Uterus (tissue), 4 donors: Measurements from ENCODE around the gene FGFBP1. TPM values are rescaled to one million over a fixed set of nuclear protein-coding genes. Genes with fewer than 3 reads are reported as not detected.
"Not testable (repeated sequence)": the region's sequence is repeated elsewhere in the genome, so short reads cannot be mapped to it uniquely, and the experiment has no call there.

Experiments used
- DNase-seq, 2 donors: peaks; one replicate each; pipeline ENCODE4 v3.0.0-alpha.2; 2019 to 2020
- H3K27ac ChIP-seq, 2 donors: fragments of 200-600 bp; sonication (generic); 1 replicate in 1 of 2; 2 replicates in 1 of 2; pipeline ENCODE4 v1.5.1; 2016 to 2018
- H3K27me3 ChIP-seq, 2 donors: fragments of 200-600 bp; sonication (generic); one replicate each; pipeline ENCODE4 v1.5.1; 2018 to 2019; ENCODE audit warnings: control low read depth in 1 of 2
- H3K36me3 ChIP-seq, 2 donors: fragments of 200-600 bp; sonication (generic); one replicate each; pipeline ENCODE4 v1.5.1; 2019; ENCODE audit warnings: control low read depth in 1 of 2
- H3K4me1 ChIP-seq, 2 donors: fragments of 200-600 bp; sonication (generic); one replicate each; pipeline ENCODE4 v1.5.1; 2018 to 2019; ENCODE audit warnings: control low read depth in 1 of 2
- H3K4me3 ChIP-seq, 2 donors: fragments of 200-600 bp; sonication (generic); 1 replicate in 1 of 2; 2 replicates in 1 of 2; pipeline ENCODE4 v1.5.1; 2018 to 2019; ENCODE audit warnings: mild to moderate bottlenecking in 1 of 2
- H3K9me3 ChIP-seq, 2 donors: fragments of 200-600 bp; sonication (generic); one replicate each; pipeline ENCODE4 v1.5.1; 2019; ENCODE audit warnings: control low read depth in 1 of 2
- POLR2A ChIP-seq, 2 donors: fragments of 450-650 bp; IDR thresholded peaks; one replicate each; pipeline ENCODE4 v1.6.1; 2016; ENCODE audit warnings: antibody characterized with exemption in 2 of 2, mild to moderate bottlenecking in 1 of 2, moderate library complexity in 1 of 2
- intact Hi-C: fragments of 100-400 bp; cut with DNase I; formaldehyde crosslinking; loops from one replicate; pipeline ENCODE4 v1.15.1; 2023; ENCODE audit warnings: low total_unique reads
- total RNA-seq, 4 donors: library from RNA; depleted of rRNA in 3 of 4; stranded (reverse); fragments of >200 nt in 3 of 4; gene quantifications; one replicate each; pipeline versions ENCODE4 v1.1.0 to v1.2.4, GENCODE V29; 2014 to 2023
- TF ChIP-seq, protein P1 (sequence below), 4 experiments: fragments of 200-600 bp in 2 of 4; fragments of 450-650 bp in 2 of 4; sonication (generic) in 2 of 4; IDR thresholded peaks; one replicate each; pipeline ENCODE4 v1.5.1; 2016 to 2019; ENCODE audit warnings: antibody characterized with exemption in 4 of 4, mild to moderate bottlenecking in 2 of 4, moderate library complexity in 1 of 4
- donor health status: DM: yes; HTN: yes; CAD: no.

FGFBP1 gene
- total RNA-seq, 4 donors from 2014 or later, result not detected

DNA sequence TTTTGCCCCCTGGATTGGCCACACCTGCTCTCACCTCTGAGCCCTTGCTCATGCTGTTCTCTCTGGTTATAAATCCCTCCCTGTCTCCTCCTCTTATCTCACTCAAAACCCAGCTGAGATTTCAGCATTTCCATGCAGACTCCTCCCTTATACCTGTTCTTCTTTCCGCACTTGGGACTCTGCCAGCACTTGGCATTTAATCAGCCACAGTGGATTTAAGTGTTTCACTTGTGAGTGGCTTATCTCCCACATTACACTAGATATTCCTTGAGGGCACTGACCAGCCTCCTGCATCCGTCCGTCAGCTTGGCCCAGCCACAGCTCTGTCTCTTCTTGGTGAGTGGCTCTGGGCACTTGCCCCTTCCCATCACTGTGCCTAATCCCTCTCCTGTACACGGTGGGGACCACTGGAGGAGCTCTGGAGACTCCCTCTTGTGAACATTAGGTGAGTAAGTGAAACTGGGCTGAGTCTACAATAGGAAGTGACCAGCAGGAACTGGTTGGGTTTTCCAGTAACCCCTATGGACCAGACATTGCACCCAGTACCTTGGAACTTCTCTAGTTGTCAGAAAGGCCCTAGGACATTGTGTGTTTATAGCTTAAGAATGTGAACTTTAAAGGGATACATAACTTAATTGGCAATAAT lies 19.9 kb downstream of the FGFBP1 start:
- TF ChIP-seq, protein P1, sequence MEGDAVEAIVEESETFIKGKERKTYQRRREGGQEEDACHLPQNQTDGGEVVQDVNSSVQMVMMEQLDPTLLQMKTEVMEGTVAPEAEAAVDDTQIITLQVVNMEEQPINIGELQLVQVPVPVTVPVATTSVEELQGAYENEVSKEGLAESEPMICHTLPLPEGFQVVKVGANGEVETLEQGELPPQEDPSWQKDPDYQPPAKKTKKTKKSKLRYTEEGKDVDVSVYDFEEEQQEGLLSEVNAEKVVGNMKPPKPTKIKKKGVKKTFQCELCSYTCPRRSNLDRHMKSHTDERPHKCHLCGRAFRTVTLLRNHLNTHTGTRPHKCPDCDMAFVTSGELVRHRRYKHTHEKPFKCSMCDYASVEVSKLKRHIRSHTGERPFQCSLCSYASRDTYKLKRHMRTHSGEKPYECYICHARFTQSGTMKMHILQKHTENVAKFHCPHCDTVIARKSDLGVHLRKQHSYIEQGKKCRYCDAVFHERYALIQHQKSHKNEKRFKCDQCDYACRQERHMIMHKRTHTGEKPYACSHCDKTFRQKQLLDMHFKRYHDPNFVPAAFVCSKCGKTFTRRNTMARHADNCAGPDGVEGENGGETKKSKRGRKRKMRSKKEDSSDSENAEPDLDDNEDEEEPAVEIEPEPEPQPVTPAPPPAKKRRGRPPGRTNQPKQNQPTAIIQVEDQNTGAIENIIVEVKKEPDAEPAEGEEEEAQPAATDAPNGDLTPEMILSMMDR (IDR thresholded peaks at IDR 0.05), result no peak
- TF ChIP-seq POLR2A (IDR thresholded peaks at IDR 0.05), result no peak
- H3K4me3 ChIP-seq, result no peak overlapping the region
- no peak for DNase-seq
- intact Hi-C loops, result no loop called here
- H3K9me3 ChIP-seq, result no peaks in the 10 kb centered on the region
- no peaks in the 10 kb centered on the region for H3K36me3 ChIP-seq
- no peaks in the 10 kb centered on the region for H3K27me3 ChIP-seq
- no peak overlapping the region for H3K27ac ChIP-seq
- no peaks in the 10 kb centered on the region for H3K4me1 ChIP-seq

GRCh38 chr4:15917297-15917696 lies 21.2 kb downstream of the FGFBP1 start:
- H3K4me3 ChIP-seq, result no peak overlapping the region
- intact Hi-C loops, result no loop called here
- H3K9me3 ChIP-seq, result no peaks in the 10 kb centered on the region
- no peaks in the 10 kb centered on the region for H3K4me1 ChIP-seq
- no peak overlapping the region for H3K27ac ChIP-seq
- no peaks in the 10 kb centered on the region for H3K27me3 ChIP-seq
- TF ChIP-seq, protein P1 (IDR thresholded peaks at IDR 0.05), result no peak
- TF ChIP-seq POLR2A (IDR thresholded peaks at IDR 0.05), result no peak
- no peaks in the 10 kb centered on the region for H3K36me3 ChIP-seq
- no peak for DNase-seq

GRCh38 chr4:15916358-15916757 lies 22.2 kb downstream of the FGFBP1 start:
- H3K27ac ChIP-seq, H3K4me1 ChIP-seq, H3K36me3 ChIP-seq, intact Hi-C loops, H3K27me3 ChIP-seq, H3K4me3 ChIP-seq, DNase-seq, H3K9me3 ChIP-seq: not testable (repeated sequence)

GRCh38 chr4:15914736-15915135 lies 23.8 kb downstream of the FGFBP1 start:
- TF ChIP-seq, protein P1 (IDR thresholded peaks at IDR 0.05), result no peak
- TF ChIP-seq POLR2A (IDR thresholded peaks at IDR 0.05), result no peak
- Histone ChIP-seq H3K27me3 (no peaks in the 10 kb centered on the region), H3K4me1 (no peaks in the 10 kb centered on the region), H3K27ac (no peak overlapping the region), H3K9me3 (no peaks in the 10 kb centered on the region), H3K36me3 (no peaks in the 10 kb centered on the region), H3K4me3 (no peak overlapping the region)
- intact Hi-C loops, result no loop called here
- no peak for DNase-seq

DNA sequence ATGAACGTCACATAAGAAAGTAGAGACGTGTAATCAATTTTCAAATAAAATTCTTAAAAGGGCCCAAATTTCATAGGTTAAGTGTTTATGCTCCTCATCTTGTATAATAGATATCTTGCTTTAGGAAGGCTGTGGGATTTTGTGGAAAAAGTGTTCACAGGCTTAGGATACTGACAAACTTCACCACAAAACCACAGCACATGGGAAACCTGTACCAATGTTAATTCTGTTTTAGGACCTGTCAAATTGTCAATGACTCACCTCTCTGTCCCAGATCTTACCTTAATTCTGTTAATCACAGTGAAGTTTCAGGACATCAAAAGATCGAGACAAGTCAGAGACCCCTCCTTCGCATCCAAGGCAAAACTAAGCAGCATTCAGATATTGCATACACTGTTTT lies 24.2 kb downstream of the FGFBP1 start:
- intact Hi-C loops, result no loop called here
- Histone ChIP-seq H3K36me3 (no peaks in the 10 kb centered on the region), H3K4me3 (no peak overlapping the region), H3K27me3 (no peaks in the 10 kb centered on the region), H3K27ac (no peak overlapping the region), H3K4me1 (no peaks in the 10 kb centered on the region), H3K9me3 (no peaks in the 10 kb centered on the region)
- no peak for DNase-seq
- no peak for TF ChIP-seq POLR2A (IDR thresholded peaks at IDR 0.05)
- TF ChIP-seq, protein P1 (IDR thresholded peaks at IDR 0.05), result no peak

DNA sequence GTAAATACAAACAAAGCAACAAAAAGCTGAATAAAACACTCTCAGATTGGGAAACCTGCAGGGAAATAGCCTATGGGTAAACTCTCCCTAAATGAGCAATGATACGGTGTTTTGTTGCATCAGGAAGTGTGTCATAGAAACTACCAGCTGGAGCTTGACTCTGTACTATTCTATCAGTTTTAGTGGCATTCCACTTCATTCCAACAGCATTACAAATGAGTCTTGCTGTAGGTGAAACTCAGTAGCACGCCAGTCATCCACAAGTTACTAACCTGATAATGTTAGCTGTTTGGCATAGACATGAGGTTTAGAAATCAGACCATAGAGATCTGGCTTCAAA lies 24.9 kb downstream of the FGFBP1 start:
- H3K36me3 ChIP-seq, result no peaks in the 10 kb centered on the region
- no peaks in the 10 kb centered on the region for H3K9me3 ChIP-seq
- no peak for TF ChIP-seq POLR2A (IDR thresholded peaks at IDR 0.05)
- TF ChIP-seq, protein P1 (IDR thresholded peaks at IDR 0.05), result no peak
- H3K4me3 ChIP-seq, result no peak overlapping the region
- DNase-seq, result no peak
- intact Hi-C loops, result no loop called here
- no peak overlapping the region for H3K27ac ChIP-seq
- H3K4me1 ChIP-seq, result no peaks in the 10 kb centered on the region
- H3K27me3 ChIP-seq, result no peaks in the 10 kb centered on the region
